ENCODE results near the gene SHISAL1. TPM values are rescaled to one million over a fixed set of nuclear protein-coding genes. Genes with fewer than 3 reads are reported as not detected.

SHISAL1 gene
- total RNA-seq, 1 experiment from 2014 or later: 2.4 TPM

- no peaks in the 10 kb centered on the region for H3K36me3 ChIP-seq
- no peaks in the 10 kb centered on the region for H3K27me3 ChIP-seq (replicated peaks)
- H3K27ac ChIP-seq: no peak overlapping the region
- H3K4me1 ChIP-seq (replicated peaks): peaks cover 4% of the 10 kb centered on the region
- H3K4me3 ChIP-seq: no peak overlapping the region
- H3K9me3 ChIP-seq (replicated peaks): no peaks in the 10 kb centered on the region
- DNase-seq (ENCODE audit: low read depth in 1 of 2, low spot score in 2 of 2): peak in 1 of 2 experiments; percentile 37
Observed at GRCh38 chr22:44196731-44197131, 116.0 kb downstream of the SHISAL1 start.

GRCh38 chr22:44196241-44196640 lies 116.5 kb downstream of the SHISAL1 start:
- no peaks in the 10 kb centered on the region for H3K36me3 ChIP-seq
- no peaks in the 10 kb centered on the region for H3K9me3 ChIP-seq (replicated peaks)
- no peaks in the 10 kb centered on the region; the same call in 1 of the 2 replicates for H3K4me1 ChIP-seq (replicated peaks)
- peak in 1 of 2 experiments; percentile 36 for DNase-seq (ENCODE audit: low read depth in 1 of 2, low spot score in 2 of 2)
- H3K27me3 ChIP-seq (replicated peaks): no peaks in the 10 kb centered on the region
- H3K4me3 ChIP-seq: no peak overlapping the region
- no peak overlapping the region for H3K27ac ChIP-seq

DNA sequence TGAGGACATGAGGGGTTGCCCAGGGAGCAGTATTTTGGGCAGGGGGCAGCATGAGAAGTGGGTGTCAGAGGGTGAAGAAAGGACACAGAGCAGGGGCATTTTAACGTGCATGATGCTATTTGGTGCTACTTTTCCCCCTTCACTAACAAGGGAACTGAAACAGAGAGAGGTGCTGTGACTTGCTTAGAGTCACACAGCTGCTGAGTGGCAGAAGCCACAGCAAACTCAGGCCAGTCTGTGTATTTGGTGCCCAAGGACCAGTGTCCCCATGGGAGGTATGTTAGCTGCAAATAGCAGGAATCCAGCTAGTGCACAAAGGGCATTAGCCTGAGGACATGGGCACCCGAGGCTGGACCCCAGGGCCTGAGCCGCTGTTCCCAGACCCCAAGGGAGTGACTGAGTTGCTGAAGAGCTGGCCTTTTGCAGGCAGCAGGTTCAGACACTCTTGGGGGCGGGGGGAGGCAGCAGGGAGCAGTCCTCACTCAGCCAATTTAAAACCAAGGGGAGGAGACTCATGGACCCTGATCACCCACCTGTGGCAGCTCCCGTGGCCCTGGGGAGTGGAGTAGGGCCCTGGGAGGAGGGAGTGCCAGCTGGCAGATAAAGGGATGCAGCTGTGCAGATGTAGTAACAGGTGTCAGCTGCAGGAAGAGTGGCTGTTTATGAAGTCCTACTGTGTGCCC lies 117.4 kb downstream of the SHISAL1 start:
- Histone ChIP-seq H3K4me1 (replicated peaks) (no peaks in the 10 kb centered on the region), H3K27me3 (replicated peaks) (no peaks in the 10 kb centered on the region), H3K4me3 (no peak overlapping the region), H3K27ac (no peak overlapping the region), H3K36me3 (no peaks in the 10 kb centered on the region), H3K9me3 (replicated peaks) (no peaks in the 10 kb centered on the region)
- DNase-seq (ENCODE audit: low read depth in 1 of 2, low spot score in 2 of 2): no peak

GRCh38 chr22:44194569-44194968 lies 118.2 kb downstream of the SHISAL1 start:
- H3K4me3 ChIP-seq: no peak overlapping the region
- H3K9me3 ChIP-seq (replicated peaks): no peaks in the 10 kb centered on the region
- no peaks in the 10 kb centered on the region for H3K27me3 ChIP-seq (replicated peaks)
- no peak for DNase-seq (ENCODE audit: low read depth in 1 of 2, low spot score in 2 of 2)
- no peaks in the 10 kb centered on the region for H3K4me1 ChIP-seq (replicated peaks)
- no peak overlapping the region for H3K27ac ChIP-seq
- no peaks in the 10 kb centered on the region for H3K36me3 ChIP-seq

Other genes starting within 250 kb of the SHISAL1 start
- not detected in 2 replicates for gene PARVG, start 132.0 kb downstream of the SHISAL1 start, total RNA-seq (2014; rRNA removed; shearing (Covaris generic))
- 12.3 and 20.0 TPM in 2 replicates for gene RTL6, start 185.3 kb upstream of the SHISAL1 start, total RNA-seq (2014; rRNA removed; shearing (Covaris generic))